ENCODE data around the gene GRIN1. TPM values are rescaled to one million over a fixed set of nuclear protein-coding genes. Genes with fewer than 3 reads are reported as not detected.

The GRIN1 gene
- total RNA-seq, 1 experiment from 2014 or later: 0.52 TPM

- TF ChIP-seq CTCF (conservative IDR thresholded peaks at IDR 0.05; ENCODE audit: low read depth, low read length) (no peak), EZH2 (IDR thresholded peaks at IDR 0.05; ENCODE audit: borderline replicate concordance, low read depth, low read length, poor library complexity, severe bottlenecking) (no peak)
- H3K27me3 ChIP-seq (replicated peaks; ENCODE audit: insufficient read depth, low read depth, low read length, poor library complexity): peaks cover 80% of the 10 kb centered on the region
- intact Hi-C loops (cut with micrococcal nuclease; ENCODE audit: unreplicated experiment): no loop called here
- peak overlapping the region; percentile 36 for H3K4me3 ChIP-seq (ENCODE audit: low read depth, low read length, poor library complexity, severe bottlenecking)
- ChIA-PET POLR2A (ENCODE audit: low non-redundant PET) (no interaction called here), CTCF (interaction anchor here (0.7 to 1.2 kb wide), 2 partner anchors 55 to 94 kb away, joined by 8 to 10 read pairs; a partner anchor contains a TSS)
- H3K27ac ChIP-seq (ENCODE audit: low read depth, low read length, poor library complexity, severe bottlenecking): no peak overlapping the region
- no peaks in the 10 kb centered on the region for H3K36me3 ChIP-seq (ENCODE audit: insufficient read depth, low read length, poor library complexity, severe bottlenecking)
- BruUV-seq (replicated peaks): no TSS peak
- DNase-seq (ENCODE audit: low spot score): peak; percentile 54
- no peaks in the 10 kb centered on the region for H3K9me3 ChIP-seq (ENCODE audit: low read depth, low read length, poor library complexity, severe bottlenecking)
- H3K4me1 ChIP-seq (ENCODE audit: insufficient read depth, low read length, poor library complexity, severe bottlenecking): peaks cover 20% of the 10 kb centered on the region
Measured at GRCh38 chr9:137161558-137162486, 22.9 kb downstream of the GRIN1 start.

GRCh38 chr9:137162505-137163364 lies 23.8 kb downstream of the GRIN1 start:
- H3K9me3 ChIP-seq (ENCODE audit: low read depth, low read length, poor library complexity, severe bottlenecking): no peaks in the 10 kb centered on the region
- H3K27ac ChIP-seq (ENCODE audit: low read depth, low read length, poor library complexity, severe bottlenecking): no peak overlapping the region
- 0 out of 2 replicates have a peak, but pooled peaks have one; percentile 14 for TF ChIP-seq CTCF (conservative IDR thresholded peaks at IDR 0.05; ENCODE audit: low read depth, low read length)
- TF ChIP-seq EZH2 (IDR thresholded peaks at IDR 0.05; ENCODE audit: borderline replicate concordance, low read depth, low read length, poor library complexity, severe bottlenecking): peak; percentile 76
- CTCF ChIA-PET: interaction anchor here (0.7 to 1.2 kb wide), 2 partner anchors 54 to 95 kb away, joined by 8 to 10 read pairs; a partner anchor contains a TSS
- POLR2A ChIA-PET (ENCODE audit: low non-redundant PET): no interaction called here
- peaks cover 89% of the 10 kb centered on the region for H3K27me3 ChIP-seq (replicated peaks; ENCODE audit: insufficient read depth, low read depth, low read length, poor library complexity)
- H3K4me3 ChIP-seq (ENCODE audit: low read depth, low read length, poor library complexity, severe bottlenecking): peak overlapping the region; percentile 36
- no TSS peak for BruUV-seq (replicated peaks)
- no peaks in the 10 kb centered on the region for H3K36me3 ChIP-seq (ENCODE audit: insufficient read depth, low read length, poor library complexity, severe bottlenecking)
- DNase-seq (ENCODE audit: low spot score): peak; percentile 62
- intact Hi-C loops (cut with micrococcal nuclease; ENCODE audit: unreplicated experiment): no loop called here
- peaks cover 15% of the 10 kb centered on the region for H3K4me1 ChIP-seq (ENCODE audit: insufficient read depth, low read length, poor library complexity, severe bottlenecking)

GRCh38 chr9:137163365-137163715 lies 24.4 kb downstream of the GRIN1 start:
- ChIA-PET POLR2A (ENCODE audit: low non-redundant PET) (no interaction called here), CTCF (interaction anchor here (1.2 kb wide), 1 partner anchor 95 kb away, joined by 10 read pairs; no protein-coding TSS in a partner anchor)
- DNase-seq (ENCODE audit: low spot score): peak; percentile 76
- H3K27ac ChIP-seq (ENCODE audit: low read depth, low read length, poor library complexity, severe bottlenecking): no peak overlapping the region
- no TSS peak for BruUV-seq (replicated peaks)
- no peaks in the 10 kb centered on the region for H3K9me3 ChIP-seq (ENCODE audit: low read depth, low read length, poor library complexity, severe bottlenecking)
- intact Hi-C loops (cut with micrococcal nuclease; ENCODE audit: unreplicated experiment): no loop called here
- no peaks in the 10 kb centered on the region for H3K36me3 ChIP-seq (ENCODE audit: insufficient read depth, low read length, poor library complexity, severe bottlenecking)
- peak overlapping the region; percentile 36 for H3K4me3 ChIP-seq (ENCODE audit: low read depth, low read length, poor library complexity, severe bottlenecking)
- H3K27me3 ChIP-seq (replicated peaks; ENCODE audit: insufficient read depth, low read depth, low read length, poor library complexity): peaks cover 94% of the 10 kb centered on the region
- TF ChIP-seq CTCF (conservative IDR thresholded peaks at IDR 0.05; ENCODE audit: low read depth, low read length) (no peak), EZH2 (IDR thresholded peaks at IDR 0.05; ENCODE audit: borderline replicate concordance, low read depth, low read length, poor library complexity, severe bottlenecking) (no peak)
- peaks cover 15% of the 10 kb centered on the region for H3K4me1 ChIP-seq (ENCODE audit: insufficient read depth, low read length, poor library complexity, severe bottlenecking)

All from A673 (cell line).